HCT116 (cell line): ENCODE results near the gene ADD3. TPM values are rescaled to one million over a fixed set of nuclear protein-coding genes. Genes with fewer than 3 reads are reported as not detected.

Experiments used
- ATAC-seq: fragments of 200-7000 bp; cut with Tn5 transposase; 2 replicates; pipeline ENCODE4 v1.9.1; 2020; ENCODE audit warnings: mild to moderate bottlenecking, moderate library complexity
- BruUV-seq: library from RNA; stranded (reverse); fragments of 400-500 nt; replicated peaks from 2 replicates; lab custom pipeline; 2021; lab: Mats Ljungman, UMichigan
- CTCF ChIA-PET: fragments of 300-600 bp; sonication (Branson Sonifier 250); formaldehyde crosslinking; loops from one replicate; lab custom pipeline; 2021; ENCODE audit warnings: antibody characterized with exemption; lab: Charles Lee
- POLR2A ChIA-PET: fragments of 300-600, 350-600 bp; sonication (Branson Sonifier 250); formaldehyde crosslinking; loops from one replicate; lab custom pipeline; 2021; ENCODE audit warnings: antibody characterized with exemption; lab: Charles Lee
- RAD21 ChIA-PET, 2 experiments: fragments of 300-600 bp; sonication (Branson Sonifier 250); formaldehyde crosslinking; loops; one replicate each; lab custom pipeline; 2023; ENCODE audit warnings: low total read pairs in 2 of 2; ENCODE audit not compliant: uncharacterized antibody in 2 of 2, unreplicated experiment in 2 of 2, low non-redundant PET in 1 of 2; lab: Charles Lee
- DNase-seq: peaks from one replicate; pipeline ENCODE4 v3.0.0-alpha.2; 2010; ENCODE audit warnings: low read depth, low spot score
- H2AFZ ChIP-seq: fragments of 200-600 bp; shearing (Covaris generic), sonication (generic); 2 replicates; pipeline ENCODE4 v1.6.1; 2017; ENCODE audit warnings: low read depth, mixed run types, mixed read lengths, antibody characterized with exemption, low read length; ENCODE audit not compliant: poor library complexity, severe bottlenecking
- H3K27ac ChIP-seq: 2 replicates; pipeline ENCODE4 v1.5.1; 2012; ENCODE audit warnings: low read depth, low read length
- H3K27me3 ChIP-seq: fragments of 200-600 bp; sonication (generic); 2 replicates; pipeline ENCODE4 v1.6.1; 2016; ENCODE audit warnings: mixed run types, low read length, mixed read lengths; ENCODE audit not compliant: insufficient read depth
- H3K36me3 ChIP-seq, 2 experiments: fragments of 200-500 bp in 1 of 2; fragments of 200-600 bp in 1 of 2; sonication (Bioruptor generic) in 1 of 2; sonication (generic) in 1 of 2; 2 replicates each; pipeline versions ENCODE4 v1.5.1 to v1.6.1; 2014 to 2016; ENCODE audit warnings: low read length in 2 of 2, inconsistent platforms in 1 of 2, mixed read lengths in 1 of 2, mixed run types in 1 of 2; ENCODE audit not compliant: insufficient read depth in 2 of 2, control insufficient read depth in 1 of 2
- H3K4me1 ChIP-seq, 2 experiments: fragments of 200-600 bp in 1 of 2; sonication (generic) in 1 of 2; 2 replicates each; pipeline versions ENCODE4 v1.5.1 to v1.6.1; 2012 to 2017; ENCODE audit warnings: low read length in 2 of 2, inconsistent platforms in 1 of 2, mild to moderate bottlenecking in 1 of 2, mixed read lengths in 1 of 2, mixed run types in 1 of 2, moderate library complexity in 1 of 2; ENCODE audit not compliant: insufficient read depth in 2 of 2, control insufficient read depth in 1 of 2
- H3K4me2 ChIP-seq: fragments of 200-600 bp; sonication (generic); 2 replicates; pipeline ENCODE4 v1.6.1; 2017; ENCODE audit warnings: mixed run types, low read length, mixed read lengths
- H3K4me3 ChIP-seq, 2 experiments: fragments of 200-600 bp in 1 of 2; sonication (generic) in 1 of 2; replicated peaks in 1 of 2; 2 replicates each; pipeline ENCODE4 v1.5.1; 2011 to 2016; ENCODE audit warnings: low read length in 2 of 2, control low read depth in 1 of 2, low read depth in 1 of 2, mild to moderate bottlenecking in 1 of 2, mixed read lengths in 1 of 2, mixed run types in 1 of 2
- H3K79me2 ChIP-seq: fragments of 200-600 bp; sonication (generic); 2 replicates; pipeline ENCODE4 v1.6.1; 2017; ENCODE audit warnings: mild to moderate bottlenecking, mixed run types, low read length, moderate library complexity, mixed read lengths; ENCODE audit not compliant: insufficient read depth
- H3K9ac ChIP-seq: fragments of 200-600 bp; sonication (generic); 2 replicates; pipeline ENCODE4 v1.6.1; 2016; ENCODE audit warnings: low read length, mixed read lengths
- H3K9me2 ChIP-seq: fragments of 200-600 bp; sonication (generic), shearing (Covaris generic); 2 replicates; pipeline ENCODE4 v1.6.1; 2017; ENCODE audit warnings: mixed run types, mild to moderate bottlenecking, moderate library complexity; ENCODE audit not compliant: insufficient read depth
- H3K9me3 ChIP-seq, 2 experiments: fragments of 200-500 bp in 1 of 2; fragments of 200-600 bp in 1 of 2; sonication (Bioruptor generic) in 1 of 2; sonication (generic) in 1 of 2; 2 replicates each; pipeline ENCODE4 v1.6.1; 2014 to 2017; ENCODE audit warnings: low read length in 2 of 2, mixed read lengths in 2 of 2, inconsistent platforms in 1 of 2, low read depth in 1 of 2, mild to moderate bottlenecking in 1 of 2, mixed run types in 1 of 2, moderate library complexity in 1 of 2; ENCODE audit not compliant: control insufficient read depth in 1 of 2, insufficient read depth in 1 of 2
- H4K20me1 ChIP-seq: fragments of 200-600 bp; sonication (generic), shearing (Covaris generic); 2 replicates; pipeline ENCODE4 v1.6.1; 2017; ENCODE audit warnings: mixed run types, mild to moderate bottlenecking, moderate library complexity; ENCODE audit not compliant: insufficient read depth
- CEBPB ChIP-seq: IDR thresholded peaks from 2 replicates; pipeline ENCODE4 v1.6.1; 2012; ENCODE audit warnings: low read depth
- CTCF ChIP-seq, 3 experiments: fragments of 200-600 bp in 1 of 3; sonication (generic) in 1 of 3; IDR thresholded peaks in 2 of 3; conservative IDR thresholded peaks in 1 of 3; 2 replicates each; pipeline ENCODE4 v1.5.1; 2012 to 2017; ENCODE audit warnings: low read depth in 2 of 3, low read length in 2 of 3, antibody characterized with exemption in 1 of 3, borderline replicate concordance in 1 of 3, control low read depth in 1 of 3, mild to moderate bottlenecking in 1 of 3, mixed read lengths in 1 of 3, mixed run types in 1 of 3, moderate library complexity in 1 of 3; ENCODE audit not compliant: insufficient read depth in 1 of 3
- EGR1 ChIP-seq: IDR thresholded peaks from 2 replicates; pipeline ENCODE4 v1.6.1; 2012; ENCODE audit warnings: low read depth
- EZH2 ChIP-seq: fragments of 200-600 bp; sonication (generic); IDR thresholded peaks from 2 replicates; pipeline ENCODE4 v1.6.1; 2017; ENCODE audit warnings: antibody characterized with exemption, mixed run types
- FOSL1 ChIP-seq: IDR thresholded peaks from 2 replicates; pipeline ENCODE4 v1.6.1; 2012; ENCODE audit warnings: low read depth
- POLR2AphosphoS5 ChIP-seq: IDR thresholded peaks from 2 replicates; pipeline ENCODE4 v1.6.1; 2011; ENCODE audit warnings: mild to moderate bottlenecking, low read depth, low read length, moderate library complexity
- RAD21 ChIP-seq: IDR thresholded peaks from 2 replicates; pipeline ENCODE4 v1.6.1; 2012; ENCODE audit warnings: low read depth, mild to moderate bottlenecking
- REST ChIP-seq: IDR thresholded peaks from 2 replicates; pipeline ENCODE4 v1.6.1; 2012; ENCODE audit warnings: low read depth
- SP1 ChIP-seq: IDR thresholded peaks from 2 replicates; pipeline ENCODE4 v1.6.1; 2012; ENCODE audit warnings: low read depth
- intact Hi-C: fragments of 100-400 bp; cut with micrococcal nuclease; formaldehyde crosslinking; loops from 2 replicates; pipeline ENCODE4 v1.10.0; 2022
- total RNA-seq: library from RNA; stranded (reverse); gene quantifications from one replicate; pipeline ENCODE4 v1.2.1, GENCODE V29; 2021; ENCODE audit not compliant: unreplicated experiment

ADD3 gene
- total RNA-seq, 1 experiment from 2014 or later = 41.1 TPM

GRCh38 chr10:109966961-109967738, 40.6 kb upstream of the ADD3 start:
- ChIA-PET RAD21 (no interaction called here), POLR2A (no interaction called here), CTCF (interaction anchor here (2.4 kb wide), 1 partner anchor 11 kb away, joined by 24 read pairs; no protein-coding TSS in a partner anchor)
- no peak overlapping the region for H3K4me3 ChIP-seq
- ATAC-seq = no peak
- H3K79me2 ChIP-seq = no peaks in the 10 kb centered on the region
- no peak overlapping the region for H3K4me2 ChIP-seq
- no peaks in the 10 kb centered on the region for H3K27me3 ChIP-seq
- H4K20me1 ChIP-seq = no peaks in the 10 kb centered on the region
- intact Hi-C loops = no loop called here
- H3K9ac ChIP-seq = no peak overlapping the region
- no peaks in the 10 kb centered on the region for H3K9me2 ChIP-seq
- H3K27ac ChIP-seq = no peak overlapping the region
- BruUV-seq = no TSS peak
- TF ChIP-seq REST = no peak
- TF ChIP-seq RAD21 = no peak
- TF ChIP-seq FOSL1 = no peak
- no peak for TF ChIP-seq SP1
- H2AFZ ChIP-seq = no peak overlapping the region
- H3K36me3 ChIP-seq = no peaks in the 10 kb centered on the region
- H3K4me1 ChIP-seq = peaks cover 0 to under 1% of the 10 kb centered on the region in 2 experiments; a peak in 1 of 4 replicates
- DNase-seq = no peak
- no peaks in the 10 kb centered on the region for H3K9me3 ChIP-seq

GRCh38 chr10:109967739-109968088, 40.1 kb upstream of the ADD3 start:
- Histone ChIP-seq H3K4me2 (no peak overlapping the region), H3K27ac (no peak overlapping the region), H4K20me1 (no peaks in the 10 kb centered on the region), H3K79me2 (no peaks in the 10 kb centered on the region), H3K9me2 (no peaks in the 10 kb centered on the region), H3K36me3 (no peaks in the 10 kb centered on the region), H3K4me1 (no peaks in the 10 kb centered on the region), H3K9me3 (no peaks in the 10 kb centered on the region), H2AFZ (no peak overlapping the region), H3K4me3 (no peak overlapping the region), H3K27me3 (no peaks in the 10 kb centered on the region), H3K9ac (no peak overlapping the region)
- DNase-seq (no peak), ATAC-seq (no peak)
- no TSS peak for BruUV-seq
- RAD21 ChIA-PET = no interaction called here
- intact Hi-C loops = no loop called here
- CTCF ChIA-PET = interaction anchor here (1.0 to 2.4 kb wide), 2 partner anchors 10 to 84 kb away, joined by 3 to 24 read pairs; no protein-coding TSS in a partner anchor
- POLR2A ChIA-PET = no interaction called here
- TF ChIP-seq CTCF (IDR thresholded peaks at IDR 0.05 in 2 of 3, conservative IDR thresholded peaks at IDR 0.05 in 1 of 3; ENCODE audit: borderline replicate concordance in 1 of 3, insufficient read depth in 1 of 3, low read depth in 2 of 3, low read length in 2 of 3) (no peak), CEBPB (no peak), EGR1 (no peak), POLR2AphosphoS5 (no peak), EZH2 (no peak)
